Thyroid gland (tissue), 4 donors: ENCODE measurements around the gene CDH20. TPM values are rescaled to one million over a fixed set of nuclear protein-coding genes. Genes with fewer than 3 reads are reported as not detected.

Experiments used
- DNase-seq, 2 donors: peaks; one replicate each; pipeline ENCODE4 v3.0.0-alpha.2; 2019
- H3K27ac ChIP-seq, 3 donors: fragments of 200-600 bp; sonication (generic); 1 replicate in 2 of 3; 2 replicates in 1 of 3; pipeline ENCODE4 v1.5.1; 2016 to 2019; ENCODE audit warnings: mild to moderate bottlenecking in 1 of 3, moderate library complexity in 1 of 3
- H3K27me3 ChIP-seq: fragments of 200-600 bp; sonication (generic); one replicate; pipeline ENCODE4 v1.5.1; 2019
- H3K36me3 ChIP-seq, 2 donors: fragments of 200-600 bp; sonication (generic); one replicate each; pipeline ENCODE4 v1.5.1; 2016 to 2019
- H3K4me1 ChIP-seq, 2 donors: fragments of 200-600 bp; sonication (generic); one replicate each; pipeline ENCODE4 v1.5.1; 2017 to 2019
- H3K4me3 ChIP-seq, 3 donors: fragments of 200-600 bp; sonication (generic); replicated peaks in 1 of 3; 1 replicate in 2 of 3; 2 replicates in 1 of 3; pipeline ENCODE4 v1.5.1; 2016; ENCODE audit warnings: mild to moderate bottlenecking in 1 of 3
- H3K9me3 ChIP-seq: fragments of 200-600 bp; sonication (generic); one replicate; pipeline ENCODE4 v1.5.1; 2017
- POLR2A ChIP-seq, 2 donors: fragments of 450-650 bp; IDR thresholded peaks; one replicate each; pipeline ENCODE4 v1.6.1; 2017; ENCODE audit warnings: antibody characterized with exemption in 2 of 2, mild to moderate bottlenecking in 2 of 2, moderate library complexity in 1 of 2
- WGBS, 2 donors: methylation state at CpG; one replicate each; pipeline ENCODE4 v1.1.5; 2017; 5-methylcytosine and 5-hydroxymethylcytosine counted together
- intact Hi-C: fragments of 100-400 bp; cut with DNase I; formaldehyde crosslinking; loops from one replicate; pipeline ENCODE4 v1.15.1; 2023
- total RNA-seq, 4 donors: library from RNA; depleted of rRNA; stranded (reverse); fragments of >200 nt; gene quantifications; one replicate each; pipeline ENCODE4 v1.2.3, GENCODE V29; 2016
- TF ChIP-seq, protein P1 (sequence below), 6 experiments: fragments of 200-600 bp in 3 of 6; fragments of 450-650 bp in 3 of 6; sonication (generic) in 3 of 6; IDR thresholded peaks; one replicate each; pipeline ENCODE4 v1.5.1; 2016 to 2019; ENCODE audit warnings: antibody characterized with exemption in 6 of 6, mild to moderate bottlenecking in 2 of 6, inconsistent platforms in 1 of 6, moderate library complexity in 1 of 6

The CDH20 gene
- total RNA-seq, 4 donors from 2014 or later = 0.39 to 1.2 (median 0.65) TPM

GRCh38 chr18:61556316-61556715 lies 223.1 kb downstream of the CDH20 start:
- intact Hi-C loops = loop anchor here (10.0 kb wide), 1 partner anchor 568 kb away; no protein-coding TSS in a partner anchor

DNA sequence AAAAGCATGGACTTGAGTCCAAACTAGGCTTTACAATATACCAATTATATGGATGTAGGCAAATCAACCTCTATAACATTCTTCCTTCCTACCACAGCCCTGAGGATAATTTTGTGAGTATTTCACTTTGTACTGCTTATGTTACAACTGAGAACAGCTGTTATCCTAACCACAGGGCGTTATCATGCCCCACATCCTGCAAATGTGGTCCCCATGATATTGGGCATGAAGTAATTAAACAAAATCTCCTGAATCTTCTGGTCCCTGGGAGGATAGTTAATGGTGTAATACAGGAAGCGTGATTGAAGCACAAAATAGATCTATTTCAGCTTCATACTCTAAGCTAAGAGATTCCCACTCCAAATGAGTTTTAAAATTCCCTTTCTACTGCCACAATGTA lies 223.6 kb downstream of the CDH20 start:
- Histone ChIP-seq H3K27me3 (no peaks in the 10 kb centered on the region), H3K4me1 (no peaks in the 10 kb centered on the region), H3K27ac (no peak overlapping the region), H3K9me3 (no peaks in the 10 kb centered on the region), H3K4me3 (no peak overlapping the region), H3K36me3 (no peaks in the 10 kb centered on the region)
- no peak for DNase-seq
- intact Hi-C loops = loop anchor here (10.0 kb wide), 1 partner anchor 568 kb away; no protein-coding TSS in a partner anchor
- no peak for TF ChIP-seq POLR2A (IDR thresholded peaks at IDR 0.05)
- TF ChIP-seq, protein P1, sequence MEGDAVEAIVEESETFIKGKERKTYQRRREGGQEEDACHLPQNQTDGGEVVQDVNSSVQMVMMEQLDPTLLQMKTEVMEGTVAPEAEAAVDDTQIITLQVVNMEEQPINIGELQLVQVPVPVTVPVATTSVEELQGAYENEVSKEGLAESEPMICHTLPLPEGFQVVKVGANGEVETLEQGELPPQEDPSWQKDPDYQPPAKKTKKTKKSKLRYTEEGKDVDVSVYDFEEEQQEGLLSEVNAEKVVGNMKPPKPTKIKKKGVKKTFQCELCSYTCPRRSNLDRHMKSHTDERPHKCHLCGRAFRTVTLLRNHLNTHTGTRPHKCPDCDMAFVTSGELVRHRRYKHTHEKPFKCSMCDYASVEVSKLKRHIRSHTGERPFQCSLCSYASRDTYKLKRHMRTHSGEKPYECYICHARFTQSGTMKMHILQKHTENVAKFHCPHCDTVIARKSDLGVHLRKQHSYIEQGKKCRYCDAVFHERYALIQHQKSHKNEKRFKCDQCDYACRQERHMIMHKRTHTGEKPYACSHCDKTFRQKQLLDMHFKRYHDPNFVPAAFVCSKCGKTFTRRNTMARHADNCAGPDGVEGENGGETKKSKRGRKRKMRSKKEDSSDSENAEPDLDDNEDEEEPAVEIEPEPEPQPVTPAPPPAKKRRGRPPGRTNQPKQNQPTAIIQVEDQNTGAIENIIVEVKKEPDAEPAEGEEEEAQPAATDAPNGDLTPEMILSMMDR (IDR thresholded peaks at IDR 0.05) = no peak
- WGBS, 2 donors = 52 to 71% methylated on average over 2 of the region's 2 CpGs

More at GRCh38 chr18:61556316-61556715, 223.1 kb downstream of the CDH20 start:
- 78 to 84% methylated on average over 3 of the region's 3 CpGs for WGBS, 2 donors
- no peak for DNase-seq
- Histone ChIP-seq H3K9me3 (no peaks in the 10 kb centered on the region), H3K4me3 (no peak overlapping the region), H3K27me3 (no peaks in the 10 kb centered on the region), H3K4me1 (no peaks in the 10 kb centered on the region), H3K36me3 (no peaks in the 10 kb centered on the region), H3K27ac (no peak overlapping the region)
- TF ChIP-seq, protein P1 (IDR thresholded peaks at IDR 0.05) = no peak
- no peak for TF ChIP-seq POLR2A (IDR thresholded peaks at IDR 0.05)

DNA sequence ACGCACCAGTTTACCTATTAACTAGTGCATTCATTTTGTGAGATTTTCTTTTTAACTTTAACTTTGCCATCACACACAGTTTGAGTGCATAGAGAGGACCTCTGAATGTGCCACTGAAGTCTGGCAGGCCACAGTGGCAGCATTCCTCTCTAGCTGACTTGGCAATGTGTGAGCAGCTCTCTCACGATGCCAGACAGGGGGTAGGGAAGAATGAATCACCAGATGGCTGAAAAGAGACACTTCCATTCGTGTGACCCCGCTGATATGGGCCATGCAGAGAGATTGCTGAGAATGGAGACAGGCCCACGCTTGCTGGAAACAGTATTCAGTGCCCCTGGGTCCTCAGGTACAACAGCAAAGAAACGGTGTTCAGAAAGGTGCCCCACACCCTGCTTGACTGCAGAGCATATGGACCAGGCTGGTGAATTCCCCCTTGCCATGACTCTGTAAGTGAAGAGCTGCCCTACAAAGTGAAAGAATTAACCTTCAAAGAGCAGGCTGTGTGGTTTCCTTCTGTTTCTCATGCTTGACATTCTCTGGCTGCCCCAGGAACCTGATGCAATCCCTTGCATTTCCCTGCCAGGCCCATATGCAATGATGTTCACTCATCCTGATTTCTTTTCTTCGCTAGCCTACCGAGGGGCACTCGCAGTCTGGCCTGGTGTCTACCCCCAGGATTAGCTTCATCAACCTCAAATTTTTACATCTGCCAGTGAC lies 236.1 kb downstream of the CDH20 start:
- Histone ChIP-seq H3K27ac (no peak overlapping the region), H3K4me1 (no peaks in the 10 kb centered on the region), H3K36me3 (no peaks in the 10 kb centered on the region), H3K9me3 (no peaks in the 10 kb centered on the region), H3K27me3 (no peaks in the 10 kb centered on the region), H3K4me3 (no peak overlapping the region)
- intact Hi-C loops = no loop called here
- DNase-seq = no peak
- TF ChIP-seq POLR2A (IDR thresholded peaks at IDR 0.05) = no peak
- TF ChIP-seq, protein P1 (IDR thresholded peaks at IDR 0.05) = no peak
- WGBS, 2 donors = 87 to 91% methylated on average over 9 of the region's 9 CpGs

GRCh38 chr18:61570070-61570469 lies 236.8 kb downstream of the CDH20 start:
- Histone ChIP-seq H3K27me3 (no peaks in the 10 kb centered on the region), H3K4me1 (no peaks in the 10 kb centered on the region), H3K36me3 (no peaks in the 10 kb centered on the region), H3K9me3 (no peaks in the 10 kb centered on the region), H3K4me3 (no peak overlapping the region), H3K27ac (no peak overlapping the region)
- intact Hi-C loops = no loop called here
- no peak for TF ChIP-seq POLR2A (IDR thresholded peaks at IDR 0.05)
- TF ChIP-seq, protein P1 (IDR thresholded peaks at IDR 0.05) = no peak
- 78 to 80% methylated on average over 3 of the region's 3 CpGs for WGBS, 2 donors
- no peak for DNase-seq

- H3K4me3 ChIP-seq = no peak overlapping the region
- no peaks in the 10 kb centered on the region for H3K27me3 ChIP-seq
- H3K4me1 ChIP-seq = no peaks in the 10 kb centered on the region
- no peaks in the 10 kb centered on the region for H3K36me3 ChIP-seq
- TF ChIP-seq, protein P1 (IDR thresholded peaks at IDR 0.05) = no peak
- no peak for TF ChIP-seq POLR2A (IDR thresholded peaks at IDR 0.05)
- 90% methylated on average over 4 of the region's 4 CpGs for WGBS, 2 donors
- H3K9me3 ChIP-seq = no peaks in the 10 kb centered on the region
- no peak overlapping the region for H3K27ac ChIP-seq
- intact Hi-C loops = no loop called here
- no peak for DNase-seq
Measured at GRCh38 chr18:61572084-61572655, 238.9 kb downstream of the CDH20 start.
